GM19240 (cell line): ENCODE measurements around the gene SNRNP200.
"Not testable (repeated sequence)": the region's sequence is repeated elsewhere in the genome, so short reads cannot be mapped to it uniquely, and the experiment has no call there.

Experiments used
- DNase-seq: peaks from one replicate; pipeline ENCODE4 v3.0.0; 2011; ENCODE audit warnings: low spot score; ENCODE audit not compliant: insufficient read length

Gene SNRNP200

GRCh38 chr2:96325041-96325883, 19.9 kb upstream of the SNRNP200 start, which contains the start of gene ITPRIPL1:
ITPRIPL1 (plus strand) TSS chr2:96325317; CDS start chr2:96325840, 523 bp downstream.
- no peak for DNase-seq

GRCh38 chr2:96324721-96325040, 19.3 kb upstream of the SNRNP200 start:
- DNase-seq = no peak

- DNase-seq = no peak
These were observed 18.5 kb upstream of the SNRNP200 start for GRCh38 chr2:96323849-96324248.

GRCh38 chr2:96320728-96321622, 15.6 kb upstream of the SNRNP200 start:
- DNase-seq = no peak

- no peak for DNase-seq
These were observed 15.0 kb upstream of the SNRNP200 start for GRCh38 chr2:96320326-96320725.

- no peak for DNase-seq
These were observed 14.1 kb upstream of the SNRNP200 start for GRCh38 chr2:96319396-96319795.

GRCh38 chr2:96318723-96319122, 13.4 kb upstream of the SNRNP200 start:
- DNase-seq = no peak

- no peak for DNase-seq
These were observed 12.2 kb upstream of the SNRNP200 start for GRCh38 chr2:96317584-96317997.

GRCh38 chr2:96316999-96317398, 11.7 kb upstream of the SNRNP200 start:
- no peak for DNase-seq

- no peak for DNase-seq
These were observed 10.2 kb upstream of the SNRNP200 start for GRCh38 chr2:96315400-96316071.

- no peak for DNase-seq
These were observed 9.7 kb upstream of the SNRNP200 start for GRCh38 chr2:96315005-96315399.

- no peak for DNase-seq
These were observed 2.9 kb upstream of the SNRNP200 start for GRCh38 chr2:96308248-96308647.

- no peak for DNase-seq
These were observed 1.0 kb upstream of the SNRNP200 start for GRCh38 chr2:96306370-96306769.

- no peak for DNase-seq
These were observed 598 bp upstream of the SNRNP200 start for GRCh38 chr2:96305979-96306308.

- DNase-seq = no peak
These were observed 740 bp downstream of the SNRNP200 start for GRCh38 chr2:96304606-96305005.

GRCh38 chr2:96301865-96302264, 3.5 kb downstream of the SNRNP200 start:
- no peak for DNase-seq

GRCh38 chr2:96296925-96297324, 8.4 kb downstream of the SNRNP200 start:
- no peak for DNase-seq

- not testable (repeated sequence) for DNase-seq
These were observed 11.1 kb downstream of the SNRNP200 start for GRCh38 chr2:96294271-96294670.

- DNase-seq = no peak
These were observed 13.6 kb downstream of the SNRNP200 start for GRCh38 chr2:96291751-96292150.

- no peak for DNase-seq
These were observed 18.0 kb downstream of the SNRNP200 start for GRCh38 chr2:96287273-96287856.

GRCh38 chr2:96276787-96277499, 28.4 kb downstream of the SNRNP200 start:
- DNase-seq = no peak
